Measurements from ENCODE around the gene ZBED1.
"Not testable (repeated sequence)": the region's sequence is repeated elsewhere in the genome, so short reads cannot be mapped to it uniquely, and the experiment has no call there.

ZBED1 gene

DNA sequence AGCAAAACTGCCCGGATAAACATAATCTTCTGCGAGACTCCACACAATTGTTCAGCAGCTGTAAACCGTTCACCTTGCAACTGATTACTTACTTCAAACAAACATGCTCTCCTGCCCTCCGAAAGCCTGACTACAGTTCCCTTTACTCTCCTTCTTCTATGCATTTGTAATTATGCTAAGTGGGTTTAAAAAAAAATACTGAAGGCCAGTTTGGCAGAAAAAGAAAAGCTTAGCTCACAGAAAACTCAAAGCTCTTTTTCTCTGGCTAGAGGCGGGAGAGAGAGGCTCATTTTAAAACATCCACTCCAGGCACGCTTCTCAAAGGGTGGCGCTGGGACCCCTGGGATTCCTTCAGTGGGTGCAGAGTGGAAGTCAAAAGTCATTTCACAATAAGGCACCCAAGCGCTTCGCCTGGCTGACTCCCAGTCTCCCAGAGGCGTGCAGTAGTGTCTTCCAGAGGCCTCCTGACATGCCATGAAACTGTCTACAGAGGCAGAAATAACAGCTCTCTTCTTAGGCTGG is 1.9 kb downstream of the ZBED1 start:
- no peak for DNase-seq (ENCODE audit: extremely low read depth in 1 of 2, low read depth in 1 of 2)

DNA sequence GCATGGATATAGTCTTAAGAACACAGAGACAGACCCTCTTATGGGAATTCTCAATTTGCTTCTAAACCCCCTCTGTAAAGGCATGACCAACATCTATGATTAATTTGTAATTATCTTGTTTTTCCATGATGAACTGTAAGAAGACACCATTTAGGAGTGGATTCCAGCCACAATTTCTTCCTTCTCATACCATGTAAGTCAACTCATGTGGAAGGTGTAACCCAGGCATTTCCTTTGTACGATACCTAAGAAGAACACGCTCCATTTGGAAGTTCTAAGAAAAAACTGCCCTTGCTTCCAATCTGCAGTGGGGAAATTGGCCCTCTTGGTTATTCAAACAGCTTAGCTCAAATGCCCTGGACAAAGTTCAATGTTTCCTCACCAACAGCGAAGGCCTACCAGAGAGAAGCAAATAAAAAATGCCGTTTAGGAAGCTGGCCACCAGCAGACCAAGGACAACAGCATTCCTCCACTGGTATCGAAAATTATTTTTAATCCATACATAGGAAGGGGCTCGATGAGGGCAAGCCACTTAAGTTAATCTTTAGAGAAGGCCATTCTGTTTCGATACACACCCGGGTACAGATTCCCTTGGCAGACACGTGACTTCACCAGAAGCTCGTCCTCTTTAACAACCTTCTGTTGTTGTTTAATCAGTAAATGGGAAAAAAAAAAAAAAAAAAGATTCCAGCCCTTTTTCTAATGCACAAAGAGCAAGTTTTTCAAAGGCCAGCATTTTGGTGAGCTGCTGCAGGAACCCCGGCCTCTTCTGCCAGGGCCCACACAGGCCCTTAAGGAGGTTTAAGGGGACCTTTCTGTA is 2.6 kb downstream of the ZBED1 start:
- DNase-seq (ENCODE audit: extremely low read depth in 1 of 2, low read depth in 1 of 2): no peak

DNA sequence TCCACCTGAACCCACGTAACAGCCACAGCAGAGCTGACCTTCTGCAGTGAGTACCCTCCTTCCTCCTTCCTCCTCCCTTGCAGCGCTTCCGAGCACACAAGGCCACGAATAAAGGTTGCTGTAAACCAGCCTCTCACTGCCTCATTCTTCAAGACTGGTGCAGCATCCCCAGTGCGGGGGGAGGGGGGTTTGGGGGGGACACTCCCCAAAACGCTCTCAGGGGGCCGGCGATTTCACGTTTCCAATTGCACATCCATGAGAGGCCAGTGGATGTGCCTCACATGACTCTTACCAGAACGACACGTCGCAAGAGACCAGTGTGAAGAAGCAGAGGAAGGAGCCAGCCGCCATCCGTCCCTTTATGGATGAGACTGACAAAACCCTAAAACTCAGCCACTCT is 5.2 kb downstream of the ZBED1 start:
- no peak for DNase-seq (ENCODE audit: extremely low read depth in 1 of 2, low read depth in 1 of 2)

DNA sequence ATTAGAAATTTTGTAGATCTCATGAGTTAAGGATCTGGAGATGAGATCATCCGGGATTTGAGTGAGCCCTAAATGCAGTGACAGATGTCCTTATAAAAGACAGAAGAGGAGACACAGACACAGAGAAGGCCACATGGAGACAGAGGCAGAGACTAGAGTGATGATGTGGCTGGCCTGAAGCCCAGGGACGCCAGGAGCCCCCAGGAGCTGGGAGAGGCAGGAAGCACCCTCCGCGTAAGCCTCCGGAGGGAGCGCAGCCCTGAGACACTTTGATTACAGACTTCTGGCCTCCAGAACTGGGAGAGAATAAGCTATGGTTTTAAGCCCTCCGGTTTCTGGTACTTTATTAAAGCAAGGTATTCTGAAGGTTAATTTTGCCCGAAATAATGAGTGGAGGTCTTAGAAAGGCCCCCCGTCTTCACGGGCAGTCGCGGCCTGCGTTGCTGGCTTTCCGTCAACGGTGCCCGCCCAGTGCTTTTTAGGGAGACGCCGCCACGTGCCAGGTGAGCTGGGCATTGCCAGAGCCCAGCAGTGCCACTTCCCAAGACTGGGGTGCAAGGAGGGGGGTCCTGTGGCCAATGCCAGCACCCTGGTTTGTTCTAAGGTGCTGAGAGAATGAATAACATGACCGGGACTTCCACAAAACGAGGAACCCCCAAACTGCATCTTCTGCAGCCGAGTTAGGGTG is 8.1 kb downstream of the ZBED1 start:
- DNase-seq (ENCODE audit: extremely low read depth in 1 of 2, low read depth in 1 of 2): no peak

DNA sequence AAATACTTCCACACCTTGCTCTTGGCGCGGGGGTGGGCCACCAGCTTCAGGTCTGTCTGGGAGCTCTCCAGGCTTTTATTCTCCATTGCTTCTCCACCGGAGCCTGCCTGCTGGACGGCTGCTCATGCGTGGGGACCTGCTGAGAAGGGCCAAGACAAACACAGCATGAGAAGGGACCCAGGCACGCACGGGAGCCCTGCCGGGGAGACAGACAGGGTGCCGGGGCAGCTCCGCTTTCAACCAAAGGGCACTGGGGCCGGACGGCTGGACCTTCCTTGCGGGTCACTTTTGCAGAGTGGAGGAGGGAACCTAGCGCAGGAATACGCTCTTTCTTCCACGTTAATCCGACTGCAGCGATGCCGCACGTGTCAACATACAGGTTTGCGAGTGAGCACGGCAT is 10.1 kb downstream of the ZBED1 start:
- DNase-seq (ENCODE audit: extremely low read depth in 1 of 2, low read depth in 1 of 2): no peak

DNA sequence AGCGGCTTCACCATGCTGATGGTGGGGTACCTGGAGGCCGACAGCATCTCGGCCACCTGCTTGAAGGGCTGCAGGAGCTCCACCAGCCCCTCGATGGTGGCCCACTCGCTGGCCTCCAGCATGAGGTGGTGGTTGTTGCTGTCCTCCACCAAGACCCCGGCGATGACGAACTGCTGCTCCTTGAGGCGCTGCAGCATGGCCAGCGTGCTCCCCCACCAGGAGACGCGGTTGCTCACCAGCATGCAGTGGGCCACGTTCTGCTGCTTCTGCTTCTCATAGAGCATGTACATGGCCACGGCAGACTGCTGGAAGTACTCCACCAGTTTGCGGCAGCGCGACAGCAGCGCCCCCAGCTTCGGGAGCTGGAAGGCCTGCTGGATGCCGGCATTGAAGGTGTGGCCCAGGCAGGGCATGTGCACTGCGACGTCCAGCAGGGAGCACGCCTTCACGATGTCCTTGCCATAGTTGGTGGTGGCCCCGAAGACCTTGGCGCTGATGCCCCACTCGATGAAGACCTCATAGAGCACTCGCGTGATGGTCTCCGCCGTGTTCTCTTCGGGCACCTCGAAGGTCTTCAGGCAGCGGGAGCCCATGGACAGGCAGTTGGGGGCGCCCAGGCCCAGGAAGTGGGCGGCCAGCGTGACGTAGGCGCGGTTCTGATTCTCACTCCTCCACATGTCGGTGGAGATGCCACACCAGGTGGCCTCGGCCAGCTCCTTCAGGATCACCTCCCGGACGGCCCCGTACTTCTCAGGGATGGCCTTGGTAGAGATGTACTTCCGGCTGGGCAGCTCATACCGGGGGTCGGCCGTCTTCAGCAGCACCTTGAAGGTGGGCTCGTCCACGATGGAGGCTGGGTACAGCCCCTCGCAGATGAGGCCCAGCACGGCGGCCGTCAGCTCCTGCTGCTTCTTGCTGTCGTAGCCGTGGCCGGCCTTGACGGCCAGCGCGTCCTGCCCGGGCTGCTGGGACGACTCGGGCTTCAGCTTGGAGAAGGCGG is 11.0 kb downstream of the ZBED1 start:
- DNase-seq (ENCODE audit: extremely low read depth in 1 of 2, low read depth in 1 of 2): no peak

DNA sequence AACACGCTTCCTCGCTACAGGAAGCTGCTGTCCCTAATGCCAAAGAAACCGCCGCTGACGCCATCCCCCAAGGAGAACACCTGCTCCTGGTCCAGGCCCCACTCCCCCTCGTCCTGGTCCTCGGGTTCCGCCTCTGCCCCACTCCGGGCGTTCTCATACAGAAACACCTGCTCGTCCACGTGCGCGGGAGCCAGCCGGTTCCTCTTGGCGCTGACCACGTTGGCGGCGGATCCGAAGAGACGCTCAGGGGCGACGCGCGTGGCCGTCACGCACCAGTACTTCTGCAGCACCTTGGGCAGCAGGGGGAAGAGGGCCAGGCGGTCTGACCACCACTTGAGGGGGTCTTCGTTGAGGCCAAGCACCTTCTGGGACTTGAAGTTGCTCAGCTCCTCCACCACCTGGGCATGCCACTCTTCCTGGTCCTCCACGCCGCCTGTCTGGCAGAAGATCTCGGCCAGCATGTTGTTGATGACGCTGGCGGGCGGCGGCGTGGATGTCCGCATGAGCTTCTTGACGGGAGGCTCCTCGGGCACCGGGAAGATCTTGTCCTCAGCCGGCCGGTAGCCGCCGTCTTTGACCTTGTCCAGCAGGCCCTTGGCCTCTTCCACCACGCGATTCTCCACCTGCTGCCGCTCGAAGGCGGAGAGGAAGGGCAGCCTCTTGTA is 12.0 kb downstream of the ZBED1 start:
- no peak for DNase-seq (ENCODE audit: extremely low read depth in 1 of 2, low read depth in 1 of 2)

DNA sequence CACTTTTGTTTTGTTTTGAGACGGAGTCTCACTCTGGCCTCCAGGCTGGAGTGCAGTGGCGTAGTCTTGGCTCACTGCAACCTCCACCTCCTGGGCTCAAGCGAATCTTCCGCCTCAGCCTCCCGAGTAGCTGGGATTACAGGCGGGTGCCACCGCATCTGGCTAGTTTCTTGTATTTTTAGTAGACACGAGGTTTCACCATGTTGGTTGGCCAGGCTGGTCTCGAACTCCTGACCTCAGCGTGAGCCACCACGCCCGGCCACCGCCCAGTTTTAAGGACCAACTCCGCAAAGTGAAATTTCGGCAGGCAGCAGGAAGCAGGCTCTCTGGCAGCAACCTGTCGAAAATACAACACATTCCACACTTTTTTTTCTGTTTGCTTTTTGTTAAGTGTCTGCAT is 13.4 kb downstream of the ZBED1 start:
- no peak for DNase-seq (ENCODE audit: extremely low read depth in 1 of 2, low read depth in 1 of 2)

DNA sequence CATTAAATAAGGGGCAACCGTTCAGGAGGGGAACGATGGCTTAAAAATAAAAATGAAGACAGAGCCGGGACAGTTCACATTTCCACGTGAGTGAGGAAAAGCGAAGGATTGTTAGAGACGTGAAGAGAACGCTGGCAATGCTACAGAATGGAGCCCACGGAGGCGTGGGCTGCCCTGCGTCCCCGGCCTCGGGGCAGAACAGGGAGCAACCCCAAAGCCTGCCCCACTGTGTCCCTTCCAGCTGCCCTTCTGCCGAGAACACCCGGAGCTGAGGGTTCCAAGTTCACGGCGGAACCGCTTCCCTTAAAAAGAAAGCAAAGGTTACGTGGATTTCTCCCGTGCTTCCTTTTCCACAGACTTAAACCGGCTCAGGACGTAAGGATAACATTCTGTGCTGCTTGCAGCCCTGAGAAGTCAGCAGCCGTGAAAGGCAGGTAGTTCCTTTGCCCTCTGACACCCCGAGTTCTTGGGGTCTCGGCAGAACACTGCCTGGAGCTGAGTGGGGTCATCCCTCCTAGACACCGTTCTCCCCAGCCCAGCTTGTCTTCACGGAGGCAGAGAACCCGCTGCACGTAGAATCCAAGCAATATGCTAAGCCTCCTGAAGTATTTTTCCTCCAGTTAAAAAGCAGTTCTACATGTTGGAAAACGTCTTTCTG is 14.2 kb downstream of the ZBED1 start:
- DNase-seq (ENCODE audit: extremely low read depth in 1 of 2, low read depth in 1 of 2): no peak

DNA sequence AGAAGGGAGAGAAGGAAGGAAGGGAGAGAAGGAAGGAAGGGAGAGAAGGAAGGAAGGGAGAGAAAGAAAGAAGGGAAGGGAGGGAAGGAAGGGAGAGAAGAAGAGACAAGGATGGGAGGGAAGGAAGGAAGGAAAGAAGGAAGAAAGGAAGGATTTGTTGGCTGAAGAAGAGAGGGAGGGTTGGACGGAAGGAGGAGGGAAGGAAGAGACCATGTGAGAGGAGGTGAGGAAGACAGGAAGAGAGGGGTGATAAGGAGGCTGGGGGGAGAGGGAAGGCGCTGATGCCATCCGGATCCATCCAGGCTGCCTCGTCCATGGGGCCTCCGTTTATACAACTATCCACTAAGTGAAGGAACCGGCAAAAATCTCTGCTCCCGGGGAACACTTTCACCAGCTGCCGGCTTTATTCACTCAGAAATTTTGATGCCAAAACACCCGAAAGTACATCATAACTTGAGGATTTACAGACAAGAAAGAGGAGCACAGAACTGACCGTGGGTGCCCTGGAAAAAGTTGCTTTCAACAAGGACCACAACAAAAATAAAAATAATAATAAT is 14.9 kb downstream of the ZBED1 start:
- no peak for DNase-seq (ENCODE audit: extremely low read depth in 1 of 2, low read depth in 1 of 2)

DNA sequence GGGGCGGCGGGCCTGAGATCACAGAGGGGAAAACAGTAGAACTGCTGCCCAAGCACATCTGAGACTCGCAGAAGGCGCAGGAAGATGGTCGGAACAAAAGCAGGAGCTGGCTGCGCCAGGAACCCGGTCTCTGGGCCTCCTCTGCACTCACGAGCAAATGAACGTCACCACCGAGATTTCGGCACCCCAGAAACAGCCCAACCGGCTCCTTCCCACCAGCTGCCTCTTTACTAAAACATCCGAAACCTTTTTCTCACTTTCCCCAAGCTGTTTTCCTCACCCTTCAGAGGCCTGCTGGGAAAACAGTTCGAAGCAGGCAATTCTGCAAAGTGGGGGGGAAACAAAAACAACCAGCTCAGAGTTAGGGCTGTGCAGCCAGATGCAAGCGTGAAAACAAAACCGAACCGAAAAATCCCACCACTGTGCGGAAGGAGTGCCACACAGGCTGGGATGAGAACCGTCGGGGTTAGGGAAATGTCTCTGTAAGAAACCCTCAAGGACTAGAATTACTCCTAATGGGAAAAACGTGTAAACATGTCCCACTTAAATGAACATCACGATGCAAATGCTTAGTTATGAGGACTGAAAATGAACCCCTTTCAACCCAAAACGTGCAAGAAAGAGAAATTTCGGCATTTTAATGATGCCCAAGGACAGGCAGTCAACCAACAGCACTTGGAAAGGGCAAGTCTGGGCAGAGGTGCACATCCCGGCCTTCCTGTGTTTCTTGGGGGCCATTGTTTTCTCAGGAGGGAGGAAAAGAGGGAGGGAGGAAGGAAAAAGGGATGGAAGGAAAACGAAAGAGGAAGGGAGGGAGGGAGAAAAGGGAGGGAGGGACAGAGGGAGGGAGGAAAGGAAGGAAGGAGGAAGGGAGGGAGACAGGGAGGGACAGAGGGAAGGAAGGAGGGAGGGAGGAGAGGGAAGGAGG is 15.8 kb downstream of the ZBED1 start:
- DNase-seq (ENCODE audit: extremely low read depth in 1 of 2, low read depth in 1 of 2): no peak

DNA sequence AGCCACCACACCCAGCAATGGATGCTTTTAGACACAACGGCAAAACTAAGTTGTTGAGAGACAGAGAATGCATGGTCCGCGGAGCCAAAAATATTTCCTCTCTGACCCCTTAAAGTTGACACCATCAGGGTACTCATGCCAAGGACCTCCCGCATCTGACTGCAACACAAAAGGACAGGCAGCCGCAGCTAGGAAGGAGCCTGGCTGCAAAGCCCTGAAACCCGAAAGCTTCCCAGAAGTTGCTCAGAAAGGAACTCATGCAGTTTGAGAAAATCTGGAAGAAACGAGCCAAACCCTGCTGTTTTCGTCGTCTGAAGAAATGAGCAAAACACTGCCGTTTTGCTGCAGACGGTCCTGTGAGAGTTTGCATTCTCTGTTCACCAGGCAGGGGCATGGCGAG is 16.5 kb downstream of the ZBED1 start:
- DNase-seq (ENCODE audit: extremely low read depth in 1 of 2, low read depth in 1 of 2): no peak

DNA sequence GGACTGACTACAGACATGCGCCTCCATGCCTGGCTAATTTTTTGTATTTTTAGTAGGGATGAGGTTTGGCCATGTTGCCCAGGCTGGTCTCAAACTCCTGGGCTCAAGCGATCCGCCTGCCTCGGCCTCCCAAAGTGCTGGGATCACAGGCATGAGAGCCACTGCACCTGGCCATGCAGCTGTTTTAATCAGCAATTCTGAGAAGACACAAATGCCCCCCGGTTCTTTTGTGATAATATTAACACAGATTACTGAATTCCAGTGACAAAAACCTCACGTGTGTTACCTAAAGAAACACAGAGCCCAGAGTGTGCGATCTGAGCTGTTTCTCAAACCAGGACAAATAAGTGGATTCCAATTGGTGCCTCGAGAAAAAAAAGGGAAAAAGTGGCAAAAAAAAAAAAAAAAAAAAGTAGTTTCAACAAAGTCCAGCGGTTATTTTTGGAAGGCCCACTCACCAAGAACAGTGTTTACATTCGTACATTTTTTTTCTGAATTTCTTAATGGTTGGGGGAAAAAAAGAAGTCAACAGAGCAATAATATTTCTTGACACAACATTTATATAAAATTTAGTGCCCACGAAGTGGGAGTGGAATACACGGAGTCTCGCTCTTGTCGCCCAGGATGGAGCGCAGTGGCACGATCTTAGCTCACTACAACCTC is 17.2 kb downstream of the ZBED1 start:
- DNase-seq (ENCODE audit: extremely low read depth in 1 of 2, low read depth in 1 of 2): no peak

DNA sequence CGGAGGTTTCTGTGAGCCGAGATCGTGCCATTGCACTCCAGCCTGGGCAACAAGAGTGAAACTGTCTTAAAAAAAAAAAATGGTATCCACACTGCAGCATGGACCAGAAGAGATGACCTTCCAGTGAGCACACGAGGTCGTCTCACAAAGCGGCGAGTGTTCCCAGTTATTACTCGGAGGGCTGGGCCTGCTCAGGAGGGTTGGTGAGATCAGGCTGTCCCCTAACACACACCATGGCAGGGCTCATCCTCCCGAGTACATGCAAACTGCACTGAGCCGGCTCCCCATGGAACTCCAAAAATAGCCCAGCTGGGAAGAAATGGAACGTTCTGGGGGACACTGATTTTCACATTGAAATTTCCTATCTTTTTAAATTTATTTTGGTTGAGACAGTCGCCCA is 19.2 kb downstream of the ZBED1 start:
- not testable (repeated sequence) for DNase-seq (ENCODE audit: extremely low read depth in 1 of 2, low read depth in 1 of 2)

DNA sequence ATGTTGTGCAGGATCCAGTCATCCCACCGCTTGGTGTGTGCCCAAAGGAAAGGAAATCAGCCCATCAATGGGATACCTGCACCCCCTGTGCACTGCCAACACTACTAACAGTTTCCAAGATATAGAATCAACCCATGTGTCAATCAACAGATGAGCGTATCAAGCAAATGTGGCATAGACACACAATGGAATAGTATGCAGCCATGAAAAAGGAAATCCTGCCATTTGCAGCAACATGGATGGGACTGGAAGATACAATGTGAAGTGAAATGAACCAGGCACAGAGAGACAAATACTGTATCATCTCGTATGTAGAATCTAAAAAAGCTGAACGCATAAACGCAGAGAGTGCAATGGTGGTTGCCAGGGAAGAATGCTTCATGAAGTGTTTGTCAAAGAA is 20.8 kb downstream of the ZBED1 start:
- DNase-seq (ENCODE audit: extremely low read depth in 1 of 2, low read depth in 1 of 2): not testable (repeated sequence)

DNA sequence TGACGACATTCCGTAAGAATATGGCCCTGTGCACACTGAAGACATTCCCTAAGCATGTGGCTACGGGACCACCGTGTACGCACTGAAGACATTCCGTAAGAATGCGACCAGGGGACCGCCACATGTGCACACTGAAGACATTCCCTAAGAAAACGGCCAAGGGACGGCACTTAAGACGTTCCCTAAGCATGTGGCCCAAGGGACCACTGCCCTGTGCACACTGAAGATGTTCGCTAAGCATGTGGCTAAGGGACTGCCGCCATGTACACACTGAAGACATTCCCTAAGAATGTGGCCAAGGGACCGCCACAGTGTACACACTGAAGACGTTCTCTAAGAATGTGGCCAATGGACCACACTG is 21.4 kb downstream of the ZBED1 start:
- DNase-seq (ENCODE audit: extremely low read depth in 1 of 2, low read depth in 1 of 2): no peak

DNA sequence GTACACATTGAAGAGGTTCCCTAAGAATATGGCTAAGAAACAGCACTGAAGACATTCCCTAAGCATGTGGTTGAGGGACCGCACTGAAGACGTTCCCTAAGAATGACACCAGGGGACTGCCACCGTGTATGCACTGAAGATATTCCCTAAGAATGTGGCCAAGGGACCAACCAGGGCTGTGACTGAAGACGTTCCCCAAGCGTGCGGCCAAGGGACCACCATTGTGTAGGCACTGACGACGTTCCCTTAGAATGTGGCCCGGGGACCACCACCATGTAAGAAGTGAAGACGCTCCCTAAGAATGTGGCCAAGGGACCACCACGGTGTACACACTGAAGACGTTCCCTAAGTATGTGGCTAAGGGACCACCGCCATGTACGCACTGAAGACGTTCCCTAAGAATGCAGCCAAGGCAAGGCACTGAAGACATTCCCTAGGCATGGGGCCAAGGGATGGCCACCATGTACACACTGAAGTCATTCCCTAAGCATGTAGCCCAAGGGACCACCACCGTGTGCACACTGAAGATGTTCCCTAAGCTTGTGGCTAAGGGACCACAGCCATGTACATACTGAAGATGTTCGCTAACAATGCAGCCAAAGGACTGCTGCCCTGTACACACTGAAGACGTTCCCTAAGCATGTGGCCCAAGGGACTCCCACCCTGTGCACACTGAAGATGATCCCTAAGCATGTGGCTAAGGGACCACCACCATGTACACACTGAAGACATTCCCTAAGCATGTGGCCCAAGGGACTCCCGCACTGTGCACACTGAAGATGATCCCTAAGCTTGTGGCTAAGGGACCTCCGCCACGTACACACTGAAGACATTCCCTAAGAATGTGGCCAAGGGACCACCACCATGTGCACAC is 22.0 kb downstream of the ZBED1 start:
- no peak for DNase-seq (ENCODE audit: extremely low read depth in 1 of 2, low read depth in 1 of 2)
